GDM1 (cell line): ENCODE measurements around the gene HSD17B13.
"Not testable (repeated sequence)": the region's sequence is repeated elsewhere in the genome, so short reads cannot be mapped to it uniquely, and the experiment has no call there.

Experiments
- DNase-seq: peaks from one replicate; lab custom pipeline; 2025; lab: John Stamatoyannopoulos, UW

Gene HSD17B13

DNA sequence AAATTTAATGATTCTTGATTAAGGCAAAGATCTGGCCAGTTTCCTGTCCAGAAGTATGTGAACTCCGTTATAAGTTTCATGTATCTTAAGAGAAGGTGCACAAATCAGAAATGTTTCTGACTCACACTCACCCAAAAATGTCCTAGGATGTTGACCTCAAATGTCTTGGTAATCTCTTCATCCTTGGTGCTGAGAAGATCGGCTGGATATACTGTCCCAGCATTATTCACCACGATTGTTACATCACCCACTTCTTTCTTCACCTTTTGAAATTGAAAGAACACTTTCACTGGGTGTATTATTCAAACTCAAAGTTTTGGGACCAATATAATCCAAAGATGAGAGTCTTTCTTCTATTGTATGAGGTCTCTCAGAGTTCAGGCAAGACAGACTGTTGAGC, 5.7 kb downstream of the HSD17B13 start:
- DNase-seq = no peak

DNA sequence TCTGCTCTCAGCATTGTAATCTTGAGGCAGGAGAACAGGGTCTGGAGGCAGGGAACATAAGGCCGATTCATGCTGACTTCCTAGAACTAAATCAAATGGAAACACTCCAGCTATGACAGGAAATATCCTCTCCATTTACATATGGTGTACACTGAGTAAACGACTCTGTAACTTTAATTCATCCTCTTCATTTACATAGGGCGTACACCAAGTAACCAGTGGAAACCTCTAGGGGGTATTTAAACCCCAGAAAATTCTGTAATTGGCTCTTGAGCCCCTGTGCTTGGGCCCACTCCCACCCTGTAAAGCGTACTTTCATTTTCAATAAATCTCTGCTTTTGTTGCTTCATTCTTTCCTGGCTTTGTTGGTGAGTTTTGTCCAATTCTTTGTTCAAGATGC, 7.7 kb downstream of the HSD17B13 start:
- DNase-seq = not testable (repeated sequence)

GRCh38 chr4:87313756-87314155, 8.9 kb downstream of the HSD17B13 start:
- DNase-seq = no peak

DNA sequence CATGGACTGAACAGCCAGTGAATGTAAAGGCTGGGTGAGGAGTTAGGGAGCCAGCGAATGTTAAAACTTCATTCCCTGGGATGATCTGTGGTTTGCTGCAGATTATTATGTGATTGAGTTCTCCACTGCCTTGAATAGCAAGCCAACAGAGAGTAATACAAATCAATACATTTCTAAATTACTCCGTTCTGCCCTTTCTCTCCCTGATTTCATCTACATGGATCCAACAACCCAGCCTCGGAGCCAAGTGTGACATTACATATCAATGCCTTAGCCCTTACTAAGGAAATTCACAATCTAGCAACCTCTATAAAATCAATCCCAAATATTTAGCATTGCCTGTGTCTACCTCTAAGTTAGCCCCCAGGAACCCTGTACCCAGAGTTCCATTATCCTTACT, 11.0 kb downstream of the HSD17B13 start:
- no peak for DNase-seq

- no peak for DNase-seq
Observed at GRCh38 chr4:87310691-87311335, 11.9 kb downstream of the HSD17B13 start.

DNA sequence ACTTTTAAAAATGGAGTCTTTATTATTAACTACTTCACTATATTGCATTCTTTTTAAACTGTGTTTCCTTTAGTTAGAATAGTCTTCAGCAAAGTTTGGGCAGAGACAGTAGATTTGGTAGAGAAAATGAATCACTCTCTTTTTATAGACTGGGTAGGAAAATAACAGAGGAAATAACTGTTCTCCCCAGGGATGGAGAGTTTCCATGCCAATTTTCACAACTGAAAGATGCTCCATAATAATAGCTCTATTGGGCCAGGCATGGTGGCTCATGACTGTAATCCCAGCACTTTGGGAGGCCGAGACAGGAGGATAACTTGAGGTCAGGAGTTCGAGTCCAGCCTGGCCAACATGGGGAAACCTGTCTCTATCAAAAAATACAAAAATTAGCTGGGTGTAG, 13.1 kb downstream of the HSD17B13 start:
- no peak for DNase-seq

GRCh38 chr4:87306056-87306455, 16.6 kb downstream of the HSD17B13 start:
- DNase-seq = no peak

DNA sequence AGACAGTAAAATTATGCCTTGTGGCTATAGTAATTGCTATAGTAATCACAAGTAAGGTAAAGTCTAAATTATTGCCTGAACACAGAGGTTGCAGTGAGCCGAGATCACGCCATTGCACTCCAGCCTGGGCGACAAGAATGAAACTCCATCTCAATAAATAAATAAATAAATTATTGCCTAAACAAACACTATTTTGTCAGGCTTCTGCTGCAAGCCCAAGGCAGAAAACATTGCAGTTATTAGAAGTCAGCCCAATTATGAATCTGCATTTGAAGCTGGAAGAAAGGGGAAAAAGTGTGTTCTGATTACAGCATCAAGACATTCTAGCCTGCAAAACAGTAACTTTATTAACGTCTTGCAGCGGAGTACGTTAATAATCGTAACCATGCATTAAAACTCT, 17.1 kb downstream of the HSD17B13 start:
- no peak for DNase-seq

GRCh38 chr4:87304745-87305432, 17.8 kb downstream of the HSD17B13 start:
- no peak for DNase-seq

DNA sequence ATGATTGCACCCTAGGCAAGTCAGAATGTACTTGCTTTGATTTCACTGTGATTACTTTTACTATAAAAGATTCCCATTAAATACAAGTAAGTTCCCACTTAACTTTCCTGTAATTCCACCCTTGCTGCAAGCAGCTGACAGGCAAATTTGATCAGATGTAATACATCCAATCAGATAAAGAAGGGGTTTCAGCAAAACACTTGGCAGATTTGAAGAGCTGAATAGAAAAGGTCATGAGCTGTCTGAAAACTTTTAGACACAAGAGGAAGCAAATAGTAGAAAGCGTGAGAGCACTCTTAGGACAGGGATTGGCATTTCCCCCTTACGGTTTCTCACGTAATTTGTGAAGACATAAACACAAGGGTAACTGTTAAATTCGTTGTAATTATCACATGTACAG, 22.8 kb downstream of the HSD17B13 start:
- no peak for DNase-seq

- no peak for DNase-seq
Observed at GRCh38 chr4:87298362-87298761, 24.3 kb downstream of the HSD17B13 start.

DNA sequence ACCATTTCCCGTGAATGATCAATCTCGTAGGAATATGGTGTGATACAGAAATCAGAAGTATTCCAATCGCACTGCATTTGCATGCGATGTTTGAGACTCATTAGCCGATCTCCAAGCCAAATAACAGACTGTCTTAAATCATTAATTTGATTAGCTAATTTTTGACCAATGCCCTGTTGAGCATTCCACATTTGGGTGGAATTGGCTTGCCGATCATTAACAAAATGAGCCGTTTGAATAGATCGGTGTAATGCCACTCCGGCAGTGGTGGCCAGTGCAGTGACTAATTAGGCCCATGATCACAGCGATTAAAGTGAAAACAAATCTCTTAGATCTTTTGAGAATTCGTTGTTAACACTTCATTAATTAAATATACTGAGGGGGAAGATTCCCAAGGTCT, 27.8 kb downstream of the HSD17B13 start:
- not testable (repeated sequence) for DNase-seq

GRCh38 chr4:87293889-87294288, 28.8 kb downstream of the HSD17B13 start:
- DNase-seq = not testable (repeated sequence)

DNA sequence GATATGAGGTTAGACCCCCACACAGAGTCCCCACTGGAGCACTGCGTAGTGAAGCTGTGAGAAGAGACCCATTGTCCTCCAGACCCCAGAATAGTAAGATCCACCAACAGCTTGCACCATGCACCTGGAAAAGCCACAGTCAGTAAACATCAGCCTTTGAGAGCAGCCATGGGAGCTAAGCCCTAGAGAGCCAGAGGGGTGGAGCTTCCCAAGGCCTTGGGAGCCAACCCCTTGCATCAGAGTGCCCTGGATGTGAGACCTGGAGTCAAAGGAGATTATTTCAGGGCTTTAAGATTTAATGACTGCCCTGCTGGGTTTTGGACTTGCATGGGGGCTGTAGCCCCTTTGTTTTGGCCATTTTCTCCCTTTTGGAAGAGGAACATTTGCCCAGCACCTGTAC, 35.7 kb downstream of the HSD17B13 start:
- no peak for DNase-seq

- DNase-seq = not testable (repeated sequence)
Observed at GRCh38 chr4:87284268-87284667, 38.4 kb downstream of the HSD17B13 start.

DNA sequence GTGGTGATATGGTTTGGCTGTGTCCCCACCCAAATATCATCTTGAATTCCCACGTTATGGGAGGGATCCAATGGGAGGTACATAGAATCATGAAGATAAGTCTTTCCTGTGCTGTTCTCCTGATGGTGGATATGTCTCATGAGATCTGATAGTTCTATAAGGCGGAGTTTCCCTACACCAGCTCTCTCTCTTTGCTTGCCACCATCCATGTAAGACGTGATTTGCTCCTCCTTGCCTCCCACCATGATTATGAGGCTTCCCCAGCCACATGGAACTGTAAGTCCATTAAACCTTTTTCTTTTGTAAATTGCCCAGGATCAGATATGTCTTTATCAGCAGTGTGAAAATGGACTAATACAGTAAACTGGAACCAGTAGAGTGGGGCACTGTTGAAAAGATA, 39.5 kb downstream of the HSD17B13 start:
- DNase-seq = no peak

GRCh38 chr4:87281603-87282002, 41.1 kb downstream of the HSD17B13 start:
- DNase-seq = no peak

DNA sequence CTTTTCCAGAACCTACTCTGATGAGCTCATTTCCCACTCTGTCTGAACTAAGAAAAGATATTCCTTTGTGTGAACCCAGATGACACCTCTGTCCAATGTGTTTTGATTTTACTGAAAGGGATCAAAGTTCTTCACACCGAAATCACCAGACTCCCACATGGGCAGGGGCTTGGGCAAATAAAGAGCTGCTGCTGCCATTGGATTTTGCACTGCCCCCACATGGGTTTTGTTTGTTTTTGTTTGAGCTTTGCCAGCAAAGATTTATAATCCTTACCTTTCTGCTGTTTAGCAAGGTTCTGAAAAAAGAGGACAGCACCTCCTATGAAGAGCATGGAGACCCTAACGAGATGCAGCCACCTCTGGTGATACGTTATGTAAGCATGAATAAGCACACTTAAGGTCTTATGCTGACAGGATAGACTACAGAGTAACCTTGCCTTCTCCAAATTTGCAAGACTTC, 44.3 kb downstream of the HSD17B13 start:
- DNase-seq = no peak

DNA sequence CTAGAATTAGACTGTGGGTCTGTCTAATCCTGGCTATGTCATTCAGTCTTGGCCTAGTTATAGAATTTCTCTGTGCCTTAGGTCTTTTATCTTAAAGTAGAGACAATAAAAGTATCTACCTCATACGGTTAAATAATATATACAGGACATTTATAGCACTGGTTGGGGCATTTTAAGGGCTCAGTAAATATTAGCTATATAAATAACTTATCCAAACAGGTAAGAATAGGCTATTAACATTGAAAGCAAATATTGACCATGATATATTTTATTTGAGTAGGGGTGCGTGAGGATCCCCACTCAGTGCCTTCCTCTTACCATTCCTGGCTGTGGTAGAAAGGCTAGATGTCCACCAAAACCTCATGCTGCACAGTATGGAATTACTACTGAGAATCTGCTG, 47.4 kb downstream of the HSD17B13 start:
- DNase-seq = no peak

DNA sequence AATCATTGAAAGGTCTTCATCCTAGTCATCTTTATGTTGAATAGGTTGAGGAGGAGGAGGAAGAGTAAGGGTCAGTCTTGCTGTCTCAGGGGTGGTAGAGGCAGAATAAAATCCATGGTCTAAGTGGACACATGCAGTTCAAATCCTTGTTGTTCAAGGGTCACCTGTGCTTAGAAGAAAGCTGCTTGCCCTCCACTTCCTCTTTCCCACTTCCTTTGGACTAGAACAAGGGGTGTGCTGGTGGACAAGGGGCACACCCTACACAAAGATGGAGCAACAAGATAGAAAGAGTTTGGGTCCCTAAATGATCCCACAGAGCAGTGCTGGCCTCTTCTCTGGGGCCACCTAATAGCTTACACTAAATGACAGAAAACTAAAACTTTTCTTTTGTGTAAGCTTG, 47.9 kb downstream of the HSD17B13 start:
- no peak for DNase-seq

DNA sequence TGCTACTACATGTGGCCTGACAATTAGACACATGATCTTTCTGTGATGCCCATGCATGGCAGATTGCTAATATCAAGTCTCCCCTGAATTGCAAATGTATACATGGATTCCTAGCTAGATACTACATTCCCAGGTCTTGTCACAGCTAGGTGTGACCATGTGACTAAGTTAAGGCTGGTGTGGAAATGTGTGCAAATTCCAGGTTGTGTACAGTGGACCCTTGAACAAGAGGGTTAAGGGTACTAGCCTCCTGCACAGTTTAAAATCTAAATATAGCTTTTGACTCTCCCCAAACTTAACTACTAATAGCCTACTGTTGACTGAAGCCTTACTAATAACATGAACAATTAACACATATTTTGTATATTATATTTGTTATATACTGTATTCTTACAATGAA, 48.4 kb downstream of the HSD17B13 start:
- DNase-seq = no peak

- no peak for DNase-seq
Observed at GRCh38 chr4:87270825-87271224, 51.9 kb downstream of the HSD17B13 start.

DNA sequence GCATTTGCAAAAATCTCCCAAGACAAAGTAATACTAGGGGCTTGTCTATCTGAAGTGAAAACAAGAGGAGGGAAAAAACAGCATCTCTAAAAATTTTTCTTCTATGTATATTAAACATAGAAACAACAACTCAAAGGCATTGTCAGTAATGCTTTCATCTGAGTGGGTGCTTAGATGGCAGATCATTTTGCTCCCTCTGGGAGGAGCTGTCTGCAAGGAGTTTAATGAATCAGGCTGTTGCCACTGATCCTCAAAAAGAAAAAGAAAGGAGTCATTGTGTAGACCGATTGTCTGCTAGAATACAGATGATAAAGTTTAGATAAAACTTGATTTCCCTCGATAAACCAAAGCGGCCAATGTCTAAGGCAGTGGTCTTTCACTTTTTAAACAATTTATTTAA, 52.5 kb downstream of the HSD17B13 start:
- DNase-seq = peak; percentile 2

DNA sequence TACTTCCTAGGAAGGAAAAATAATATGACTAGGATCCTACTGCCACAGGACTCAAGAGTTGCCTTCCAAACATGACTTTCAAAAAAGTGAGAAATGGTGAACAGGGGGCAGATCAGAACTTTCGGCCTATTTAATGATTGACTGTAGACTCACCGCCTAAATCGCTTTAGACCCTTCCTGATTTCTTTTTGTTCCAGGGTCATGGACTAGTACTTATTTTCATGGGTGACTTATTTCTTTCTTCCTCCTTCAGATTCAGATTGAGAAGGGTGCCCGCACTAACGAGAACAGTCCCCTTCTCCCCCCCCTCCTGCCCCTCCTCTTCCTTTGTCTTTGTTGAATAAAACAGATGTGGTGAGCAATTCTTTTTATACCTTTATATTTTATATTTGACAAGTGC, 54.3 kb downstream of the HSD17B13 start:
- no peak for DNase-seq
